ENCODE data around the gene KCNAB1.

The KCNAB1 gene

DNA sequence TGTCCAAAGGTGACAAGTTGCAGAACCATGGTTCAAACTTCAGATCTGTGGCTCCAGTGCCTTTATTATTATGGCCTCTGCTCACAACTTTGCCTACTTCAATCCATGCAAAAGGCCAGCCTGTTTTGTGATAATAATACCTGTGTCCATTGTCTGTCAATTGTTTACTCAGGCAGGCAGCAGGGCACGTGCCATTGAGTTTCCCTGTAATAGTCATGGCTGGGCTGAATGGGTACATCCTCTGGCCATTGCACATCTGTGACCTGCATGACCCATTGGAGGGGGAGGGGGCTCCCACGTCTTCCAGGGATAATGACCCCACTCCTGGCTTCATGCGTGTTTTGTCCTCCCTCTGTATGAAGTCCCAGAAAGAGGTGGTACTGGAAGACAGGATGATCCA is 219.1 kb downstream of the KCNAB1 start:
- TF ChIP-seq GATA1 (IDR thresholded peaks at IDR 0.05; ENCODE audit: low read depth, low read length) (no peak), POLR2A (IDR thresholded peaks at IDR 0.05; ENCODE audit: low read length) (no peak)
- DNase-seq, result no peak

DNA sequence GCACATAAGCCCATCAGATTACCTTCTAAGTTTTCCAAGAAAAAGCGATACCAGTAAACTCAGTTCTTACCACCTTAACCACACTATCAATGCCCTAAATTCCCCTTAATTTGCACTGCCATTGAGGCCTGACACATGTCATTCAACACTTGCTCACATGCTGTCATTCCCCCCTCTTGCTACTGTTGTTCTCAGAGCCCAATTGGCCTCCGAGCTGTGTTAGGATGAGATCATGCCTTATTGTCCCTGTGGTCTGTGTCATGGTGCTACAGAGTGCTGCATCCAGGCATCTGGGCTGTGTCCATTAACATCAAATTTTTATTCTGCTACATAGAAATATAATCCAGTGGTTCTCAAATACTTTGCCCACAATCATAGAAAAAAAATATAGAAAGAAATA is 221.0 kb downstream of the KCNAB1 start:
- TF ChIP-seq GATA1 (IDR thresholded peaks at IDR 0.05; ENCODE audit: low read depth, low read length) (no peak), POLR2A (IDR thresholded peaks at IDR 0.05; ENCODE audit: low read length) (no peak)
- no peak for DNase-seq

DNA sequence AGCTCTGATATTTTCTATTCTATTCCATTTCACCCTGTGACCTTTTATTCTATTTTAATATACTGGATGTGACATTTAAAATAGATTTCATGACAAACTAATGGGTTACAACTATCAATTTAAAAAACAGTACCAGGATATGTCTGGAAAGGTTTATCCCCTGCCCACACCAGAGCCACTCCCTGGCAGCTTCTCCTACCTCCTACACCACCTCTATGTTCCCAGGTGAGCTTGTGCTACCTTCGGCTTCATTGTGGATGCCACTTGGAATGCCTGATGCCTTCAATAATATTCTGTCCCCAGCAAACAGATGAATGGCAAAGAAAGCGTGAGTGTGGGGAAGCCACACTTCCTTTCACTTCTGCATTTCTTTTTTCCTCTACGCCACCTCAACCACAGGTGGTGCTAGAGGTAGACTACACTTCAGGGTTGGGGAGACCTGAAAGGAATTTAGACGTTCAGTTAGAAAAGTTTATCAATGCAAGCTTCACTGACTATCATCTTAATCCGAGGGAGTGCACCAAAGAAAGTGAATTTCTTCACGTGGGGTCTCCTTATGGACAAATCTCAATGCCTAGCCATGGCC is 221.5 kb downstream of the KCNAB1 start:
- no peak for TF ChIP-seq GATA1 (IDR thresholded peaks at IDR 0.05; ENCODE audit: low read depth, low read length)
- TF ChIP-seq POLR2A (IDR thresholded peaks at IDR 0.05; ENCODE audit: low read length), result no peak
- DNase-seq, result no peak

DNA sequence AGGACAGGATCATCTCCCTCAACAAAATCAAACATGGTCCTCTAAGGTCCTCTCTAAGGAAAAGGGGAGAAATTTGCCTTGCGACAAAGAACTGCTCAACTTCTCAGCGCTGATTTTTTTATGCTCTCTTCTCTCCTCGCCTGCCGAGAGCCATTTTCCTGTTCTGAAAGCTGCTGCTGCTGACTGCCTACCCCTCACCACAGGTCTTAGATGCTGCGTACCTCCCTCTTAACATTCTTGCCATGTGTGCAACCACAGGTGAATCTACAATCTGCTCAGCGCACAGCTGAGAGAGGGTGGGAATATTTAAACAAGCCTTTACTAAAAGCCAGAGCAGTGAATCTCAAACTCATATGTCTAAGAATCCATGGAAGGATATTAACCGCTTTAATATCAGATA is 223.8 kb downstream of the KCNAB1 start:
- TF ChIP-seq POLR2A (IDR thresholded peaks at IDR 0.05; ENCODE audit: low read length) (no peak), GATA1 (IDR thresholded peaks at IDR 0.05; ENCODE audit: low read depth, low read length) (no peak)
- no peak for DNase-seq

DNA sequence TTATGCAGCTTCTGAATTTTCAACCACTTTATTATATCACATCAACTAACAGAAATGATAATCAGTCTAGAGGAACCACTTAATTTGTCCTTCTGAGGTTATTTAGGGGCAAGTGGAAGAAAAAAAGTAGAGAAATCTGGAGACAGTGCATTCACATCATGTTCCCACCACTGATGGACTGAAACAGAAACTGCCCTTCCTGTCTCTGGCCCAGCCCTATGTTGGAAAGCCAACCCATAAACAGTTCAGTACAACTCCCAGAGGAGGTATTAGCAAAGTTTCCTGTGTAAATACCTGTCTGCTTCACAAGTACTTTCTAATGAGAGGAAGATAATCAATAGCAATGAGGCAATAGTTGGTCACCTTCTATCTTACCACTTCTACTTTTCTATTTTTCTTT is 228.7 kb downstream of the KCNAB1 start:
- TF ChIP-seq POLR2A (IDR thresholded peaks at IDR 0.05; ENCODE audit: low read length), result no peak
- TF ChIP-seq GATA1 (IDR thresholded peaks at IDR 0.05; ENCODE audit: low read depth, low read length), result no peak
- DNase-seq, result no peak

DNA sequence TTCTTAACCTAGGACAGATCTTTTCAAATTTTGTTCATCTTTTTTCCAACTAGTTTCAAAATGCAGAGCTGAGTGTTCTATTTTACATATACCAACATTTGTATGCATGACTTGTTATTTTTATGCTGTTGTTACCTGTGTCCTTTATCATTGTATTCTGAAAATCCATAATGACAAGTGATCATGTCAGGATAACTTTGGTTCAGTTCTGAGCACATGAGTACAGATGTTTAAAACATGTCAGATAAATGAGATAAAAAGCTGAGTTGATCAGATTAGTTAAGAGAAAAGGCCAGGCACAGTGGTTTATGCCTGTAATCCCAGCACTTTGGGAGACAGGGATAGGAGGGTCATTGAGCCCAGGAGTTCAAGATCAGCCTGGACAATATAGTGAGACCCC is 229.6 kb downstream of the KCNAB1 start:
- TF ChIP-seq GATA1 (IDR thresholded peaks at IDR 0.05; ENCODE audit: low read depth, low read length) (no peak), POLR2A (IDR thresholded peaks at IDR 0.05; ENCODE audit: low read length) (no peak)
- DNase-seq, result no peak

DNA sequence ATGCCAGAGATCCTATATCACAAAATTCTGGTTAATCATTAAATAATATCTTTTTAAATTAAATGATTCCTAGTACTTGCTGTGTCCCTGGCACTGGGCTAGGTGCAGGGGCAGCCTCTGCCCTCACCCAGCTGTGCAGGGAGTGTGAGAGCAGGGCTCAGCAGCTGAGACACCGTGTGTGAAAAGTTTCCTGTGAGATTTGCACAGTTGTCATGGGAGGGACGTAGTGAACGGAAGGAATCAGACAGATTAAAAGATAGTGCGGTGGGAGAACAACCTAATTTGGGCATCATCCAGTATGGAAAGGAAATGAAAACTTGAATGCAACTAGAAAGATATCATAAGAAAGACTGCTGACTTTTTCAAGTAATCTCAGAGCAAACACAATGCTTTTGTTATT is 230.4 kb downstream of the KCNAB1 start:
- DNase-seq, result no peak
- TF ChIP-seq GATA1 (IDR thresholded peaks at IDR 0.05; ENCODE audit: low read depth, low read length) (no peak), POLR2A (IDR thresholded peaks at IDR 0.05; ENCODE audit: low read length) (no peak)

DNA sequence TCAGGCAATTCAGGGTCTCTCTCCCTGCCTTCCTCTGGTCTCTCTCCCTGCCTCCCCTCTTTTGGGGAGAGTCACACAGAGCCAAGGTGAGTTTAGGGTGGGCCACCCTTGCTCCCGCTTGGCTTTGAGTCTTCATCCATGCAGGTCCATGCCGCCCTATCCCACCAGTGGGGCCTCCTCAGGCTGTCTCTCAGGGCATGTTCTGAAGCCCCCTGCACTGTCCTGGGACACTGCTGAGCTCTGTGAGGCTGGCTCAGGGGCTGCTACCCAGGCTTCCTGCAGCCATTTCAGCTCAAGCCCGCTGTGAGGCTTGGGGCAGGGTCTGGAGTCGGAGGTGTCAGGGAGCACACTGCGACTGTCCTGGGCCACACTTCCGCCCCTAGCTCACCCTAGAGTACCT is 231.4 kb downstream of the KCNAB1 start:
- DNase-seq, result no peak
- TF ChIP-seq GATA1 (IDR thresholded peaks at IDR 0.05; ENCODE audit: low read depth, low read length) (no peak), POLR2A (IDR thresholded peaks at IDR 0.05; ENCODE audit: low read length) (no peak)

DNA sequence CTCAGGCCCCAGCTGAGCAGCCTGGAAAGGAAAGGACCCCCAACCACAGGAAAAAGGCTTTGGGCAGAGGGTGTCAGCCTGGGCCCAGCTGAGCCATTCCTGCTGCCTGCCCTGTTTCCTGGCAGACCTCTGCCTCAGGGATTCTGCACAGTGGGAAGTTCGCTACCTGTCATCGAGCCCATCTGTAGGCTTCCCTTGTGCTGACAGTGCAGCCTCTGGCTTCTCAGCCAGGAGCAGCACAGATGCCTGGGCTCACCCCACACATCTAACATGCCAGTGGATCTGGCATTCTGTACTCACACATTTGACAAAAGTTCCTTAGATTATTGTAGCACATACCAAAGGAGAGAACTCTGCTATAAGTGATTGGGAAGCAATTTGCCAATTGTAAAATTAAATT is 232.3 kb downstream of the KCNAB1 start:
- TF ChIP-seq POLR2A (IDR thresholded peaks at IDR 0.05; ENCODE audit: low read length) (no peak), GATA1 (IDR thresholded peaks at IDR 0.05; ENCODE audit: low read depth, low read length) (no peak)
- DNase-seq, result no peak

DNA sequence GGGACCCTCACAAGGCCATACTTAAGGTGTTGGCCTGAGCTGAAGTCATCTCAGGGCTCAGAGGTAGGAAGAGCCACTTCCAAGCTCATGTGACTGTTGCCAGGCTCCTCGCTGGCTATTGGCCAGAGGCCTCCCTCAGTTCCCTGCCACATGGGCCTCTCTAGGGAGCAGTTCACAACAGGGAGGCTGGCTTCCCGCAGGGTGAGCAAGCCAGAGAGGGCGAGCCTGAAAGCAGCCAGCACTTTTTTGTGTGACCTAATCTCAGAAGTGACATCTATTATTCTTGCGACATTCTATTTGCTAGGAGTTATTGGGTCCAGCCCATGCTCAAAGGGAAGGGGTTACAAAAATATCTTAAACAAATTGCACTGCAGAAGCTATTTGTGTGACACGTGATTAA is 233.2 kb downstream of the KCNAB1 start:
- TF ChIP-seq POLR2A (IDR thresholded peaks at IDR 0.05; ENCODE audit: low read length) (no peak), GATA1 (IDR thresholded peaks at IDR 0.05; ENCODE audit: low read depth, low read length) (no peak)
- DNase-seq, result no peak

DNA sequence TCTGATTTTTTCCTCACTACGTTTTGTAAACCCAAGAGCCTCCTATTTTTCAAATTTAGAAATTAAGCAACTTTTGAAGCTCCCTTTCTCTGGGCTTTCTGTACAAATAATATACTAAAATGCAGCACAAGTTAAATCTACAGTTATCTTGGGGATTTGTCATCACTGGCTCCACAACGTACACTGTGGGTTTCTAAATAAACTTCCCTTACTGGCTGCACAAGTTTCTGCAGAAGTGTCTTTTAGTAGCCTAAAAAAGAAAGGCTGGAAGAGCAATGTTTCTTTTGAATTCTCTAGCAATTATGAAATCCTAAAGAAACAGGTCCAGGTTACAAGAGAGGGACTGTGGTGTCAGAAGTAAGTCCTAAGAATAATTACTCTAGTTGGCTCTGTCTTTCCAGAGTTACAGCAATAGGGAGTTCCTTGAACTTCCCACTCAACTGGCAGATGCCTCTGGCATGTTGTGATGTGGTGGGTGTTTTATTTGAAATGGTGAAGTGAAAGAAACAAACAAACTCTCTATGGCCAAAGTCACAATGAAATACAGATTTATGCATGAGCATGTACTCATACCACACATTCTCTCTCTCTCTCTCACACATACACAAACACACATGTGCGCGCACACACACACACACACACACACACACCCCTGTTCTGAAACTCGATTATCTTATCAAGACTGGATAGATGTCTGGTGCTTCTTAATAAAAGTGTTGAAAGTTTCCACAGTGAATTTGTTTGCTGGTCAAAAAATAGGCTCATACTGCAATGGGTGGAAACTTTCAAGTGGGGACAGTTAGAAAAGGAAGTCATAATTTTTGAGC is 236.4 kb downstream of the KCNAB1 start:
- TF ChIP-seq GATA1 (IDR thresholded peaks at IDR 0.05; ENCODE audit: low read depth, low read length), result no peak
- TF ChIP-seq POLR2A (IDR thresholded peaks at IDR 0.05; ENCODE audit: low read length), result no peak
- DNase-seq, result no peak

DNA sequence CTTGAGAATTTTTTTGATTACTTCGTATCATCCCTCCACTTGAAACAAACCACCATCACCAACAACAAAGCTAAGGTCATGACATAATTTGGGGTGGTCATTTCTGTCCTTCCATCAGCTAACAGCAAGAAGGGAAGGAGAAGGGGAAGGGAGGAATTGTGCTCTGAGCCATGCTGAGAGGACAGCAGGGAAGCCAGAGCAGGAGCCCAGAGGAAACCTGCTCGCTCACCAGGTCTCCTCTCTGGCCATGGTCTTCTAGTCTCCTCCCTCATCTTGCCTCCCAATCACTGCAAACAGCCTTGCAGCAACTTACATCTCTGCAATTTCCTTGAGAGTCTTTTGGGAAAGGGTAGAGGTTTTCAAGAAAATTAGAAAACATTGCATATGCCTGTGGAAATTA is 237.9 kb downstream of the KCNAB1 start:
- no peak for DNase-seq
- TF ChIP-seq GATA1 (IDR thresholded peaks at IDR 0.05; ENCODE audit: low read depth, low read length), result no peak

DNA sequence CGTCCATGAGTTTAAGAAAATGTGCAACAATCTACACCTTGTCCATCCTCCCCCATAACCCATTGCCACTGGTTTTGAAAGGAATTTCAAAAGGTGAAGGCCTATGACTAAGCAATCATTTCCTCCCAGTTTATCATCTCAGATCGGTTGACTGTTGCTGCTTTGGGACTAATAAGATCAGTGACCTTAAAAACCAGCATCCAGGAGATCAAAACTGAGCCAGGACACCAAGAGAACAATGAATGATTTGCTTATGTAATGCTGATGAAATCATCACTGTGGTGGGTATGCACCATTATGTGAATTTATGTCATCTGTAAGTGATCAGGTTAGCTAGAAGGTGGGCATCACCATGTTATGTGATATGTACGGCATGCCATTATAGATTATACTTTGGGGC is 239.0 kb downstream of the KCNAB1 start:
- DNase-seq, result no peak
- TF ChIP-seq GATA1 (IDR thresholded peaks at IDR 0.05; ENCODE audit: low read depth, low read length) (no peak), POLR2A (IDR thresholded peaks at IDR 0.05; ENCODE audit: low read length) (no peak)

DNA sequence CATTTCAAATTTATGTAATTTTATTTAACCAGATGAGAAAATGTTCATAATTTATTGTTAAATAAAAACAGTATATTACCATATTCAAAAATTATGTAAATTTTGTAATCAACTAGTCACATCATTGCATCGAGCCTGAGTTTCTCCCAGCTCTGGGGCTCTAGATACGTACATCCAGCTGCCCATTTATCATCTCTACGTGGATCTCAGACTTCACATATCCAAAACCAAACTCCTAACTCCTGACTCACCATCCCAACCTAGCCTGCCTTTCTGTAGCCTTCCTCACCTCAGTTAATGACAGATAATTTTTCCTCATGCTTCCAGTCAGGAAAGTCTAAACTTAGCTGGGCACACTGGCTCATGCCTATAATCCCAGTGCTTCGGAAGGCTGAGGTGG is 239.7 kb downstream of the KCNAB1 start:
- no peak for TF ChIP-seq GATA1 (IDR thresholded peaks at IDR 0.05; ENCODE audit: low read depth, low read length)
- TF ChIP-seq POLR2A (IDR thresholded peaks at IDR 0.05; ENCODE audit: low read length), result no peak
- no peak for DNase-seq

DNA sequence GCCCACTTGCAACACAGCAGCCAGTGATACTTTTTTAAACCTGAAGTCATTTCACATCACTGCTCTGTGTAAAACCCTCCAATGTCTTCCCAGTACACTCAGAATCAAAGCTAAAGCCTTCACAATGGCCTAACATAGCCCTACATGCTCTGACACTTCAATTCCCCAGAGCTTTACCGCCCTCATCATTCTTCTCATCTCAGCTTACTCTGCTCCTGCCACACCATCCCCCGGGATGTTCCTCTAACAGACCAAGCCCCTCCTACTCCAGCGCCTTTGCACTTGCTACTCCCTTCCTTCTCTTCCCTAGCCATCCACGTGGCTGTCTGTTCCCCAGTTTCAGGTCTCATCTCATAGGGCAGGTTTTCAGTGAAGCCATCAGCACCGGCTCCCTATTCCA is 240.6 kb downstream of the KCNAB1 start:
- TF ChIP-seq GATA1 (IDR thresholded peaks at IDR 0.05; ENCODE audit: low read depth, low read length), result no peak
- TF ChIP-seq POLR2A (IDR thresholded peaks at IDR 0.05; ENCODE audit: low read length), result no peak
- DNase-seq, result no peak

Measured in erythroblast (primary cell).